Stimulated activated CD4-positive, alpha-beta T cell treated with anti-CD3 and anti-CD28 coated beads, Interleukin-12 subunit alpha, Interleukin-12 subunit beta, amount 100 ng/mL, for 4 hours (primary cell): ENCODE measurements around the gene MYO18A.

ENCODE experiments used
- DNase-seq: peaks from one replicate; pipeline ENCODE4 v3.0.0-alpha.2; 2020

The MYO18A gene

GRCh38 chr17:29045026-29045425 is 135.2 kb downstream of the MYO18A start:
- no peak for DNase-seq

DNA sequence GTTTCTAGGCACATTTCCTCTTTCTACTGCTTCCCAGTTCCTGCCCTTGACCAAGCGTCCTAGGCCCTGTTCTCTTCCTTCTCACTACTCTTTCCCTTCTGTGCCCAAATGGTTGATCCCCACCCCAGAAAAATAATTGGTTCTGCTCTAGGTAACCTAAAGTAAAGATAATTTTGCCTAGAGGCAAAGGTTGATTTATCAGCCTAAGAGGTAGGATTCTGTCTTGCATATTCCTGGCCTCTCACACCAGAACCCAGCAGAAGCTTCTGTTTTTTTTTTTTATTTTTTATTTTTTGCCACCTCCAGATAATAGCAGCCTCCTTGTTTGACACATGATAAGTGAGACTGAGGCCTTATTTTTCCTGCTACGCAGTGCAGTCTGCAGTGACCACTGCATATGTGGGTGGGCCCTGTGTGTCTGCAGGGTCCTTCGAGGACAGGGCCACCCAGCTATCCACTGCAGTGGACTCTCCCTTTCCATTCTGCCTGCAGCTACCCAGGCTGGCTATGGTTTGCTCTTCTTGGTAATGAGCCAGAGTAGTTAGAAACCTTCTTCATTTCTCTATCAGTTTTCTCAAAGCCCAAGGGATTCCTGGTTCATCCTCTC is 136.6 kb downstream of the MYO18A start:
- DNase-seq: no peak

GRCh38 chr17:29042679-29043538 is 137.3 kb downstream of the MYO18A start, which contains the start of gene PIPOX:
TSS of gene PIPOX (plus strand) at chr17:29043141. CDS start at chr17:29043226, 85 bp downstream.
- no peak for DNase-seq

DNA sequence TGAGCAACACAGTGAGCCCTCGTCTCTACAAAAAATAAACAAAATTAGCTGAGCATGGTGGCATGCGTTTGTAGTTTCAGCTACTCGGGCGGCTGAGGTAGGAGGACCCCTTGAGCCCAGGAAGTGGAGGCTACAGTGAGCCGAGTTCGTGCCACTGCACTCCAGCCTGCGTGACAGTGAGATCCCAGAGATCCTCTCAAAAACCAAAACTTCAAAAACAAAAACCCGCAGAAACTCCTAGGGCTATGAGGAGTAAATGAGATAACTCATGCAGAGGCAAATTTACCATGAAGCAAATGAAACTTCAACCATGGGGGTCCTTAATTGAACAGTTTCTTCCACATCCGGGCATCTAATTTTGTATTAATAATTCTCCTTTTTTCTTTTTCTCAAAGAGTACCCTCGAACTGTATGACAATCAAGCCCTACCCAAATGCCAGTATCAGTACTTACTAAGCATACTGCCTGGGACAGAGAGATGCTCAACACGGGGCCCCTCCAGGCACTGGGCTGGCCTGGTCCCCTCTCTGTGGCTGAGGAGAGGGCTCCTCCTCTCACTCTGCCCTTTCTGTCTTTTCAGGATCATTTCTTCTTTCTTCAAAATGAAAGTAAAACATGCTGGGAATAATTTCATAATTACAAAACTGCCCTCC is 138.0 kb downstream of the MYO18A start:
- no peak for DNase-seq

GRCh38 chr17:29041571-29041970 is 138.6 kb downstream of the MYO18A start:
- no peak for DNase-seq

- DNase-seq: no peak
Observed at GRCh38 chr17:29041091-29041490, 139.1 kb downstream of the MYO18A start.

- no peak for DNase-seq
Observed at GRCh38 chr17:29039764-29040598, 140.2 kb downstream of the MYO18A start.

- no peak for DNase-seq
Observed at GRCh38 chr17:29038085-29038795, 142.0 kb downstream of the MYO18A start.

- no peak for DNase-seq
Observed at GRCh38 chr17:29037739-29038084, 142.5 kb downstream of the MYO18A start.

GRCh38 chr17:29036584-29036983 is 143.6 kb downstream of the MYO18A start:
- DNase-seq: no peak

- no peak for DNase-seq
Observed at GRCh38 chr17:29034510-29034909, 145.7 kb downstream of the MYO18A start.

DNA sequence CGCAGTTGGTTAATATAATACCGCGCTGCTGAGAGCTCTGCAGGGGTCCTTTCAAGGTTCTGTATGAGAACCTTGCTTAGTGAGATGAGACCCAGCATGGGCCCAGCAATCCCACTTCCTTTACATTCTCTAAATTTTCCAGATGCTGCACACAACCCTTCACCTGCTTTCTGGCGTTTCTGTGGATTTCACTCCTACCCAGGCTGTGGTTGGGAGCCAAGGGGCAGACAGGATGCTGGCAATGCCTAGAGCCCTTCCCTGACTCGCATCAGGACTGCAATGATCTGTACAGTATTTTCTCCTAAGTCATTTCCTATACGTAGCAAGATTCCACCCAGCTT is 147.4 kb downstream of the MYO18A start:
- DNase-seq: no peak

- no peak for DNase-seq
Observed at GRCh38 chr17:29032013-29032856, 148.0 kb downstream of the MYO18A start.

- no peak for DNase-seq
Observed at GRCh38 chr17:29031488-29031887, 148.7 kb downstream of the MYO18A start.

- no peak for DNase-seq
Observed at GRCh38 chr17:29024316-29024952, 155.8 kb downstream of the MYO18A start.

- DNase-seq: no peak
Observed at GRCh38 chr17:29022074-29022473, 158.1 kb downstream of the MYO18A start.

- no peak for DNase-seq
Observed at GRCh38 chr17:29021226-29021625, 159.0 kb downstream of the MYO18A start.
